Astrocyte (in vitro differentiated cells and primary cell): ENCODE data around the gene HMCN1. TPM values are rescaled to one million over a fixed set of nuclear protein-coding genes. Genes with fewer than 3 reads are reported as not detected.
A peak's percentile ranks its signal among the peaks of the same experiment; 100 is the strongest.

Source experiments
- DNase-seq: peaks from one replicate; pipeline ENCODE4 v3.0.0-alpha.2; 2010; ENCODE audit warnings: low read depth
- FAIRE-seq: peaks from 2 replicates; lab custom pipeline; 2011; peaks lifted over from hg19 to GRCh38; lab: Jason Lieb, UNC
- H2AFZ ChIP-seq: 2 replicates; pipeline ENCODE4 v1.6.0; 2012; ENCODE audit warnings: low read depth, low read length, inconsistent platforms
- H3K27ac ChIP-seq: 2 replicates; pipeline ENCODE4 v1.5.1; 2011; ENCODE audit warnings: low read depth, low read length, inconsistent platforms
- H3K27me3 ChIP-seq: 2 replicates; pipeline ENCODE4 v1.6.0; 2011; ENCODE audit warnings: low read length, inconsistent platforms; ENCODE audit not compliant: insufficient read depth
- H3K36me3 ChIP-seq: 2 replicates; pipeline ENCODE4 v1.5.1; 2011; ENCODE audit warnings: low read length, inconsistent platforms; ENCODE audit not compliant: insufficient read depth
- H3K4me1 ChIP-seq: 2 replicates; pipeline ENCODE4 v1.5.1; 2011; ENCODE audit warnings: low read length, inconsistent platforms; ENCODE audit not compliant: insufficient read depth
- H3K4me2 ChIP-seq: 2 replicates; pipeline ENCODE4 v1.6.0; 2012; ENCODE audit warnings: low read length, inconsistent platforms
- H3K4me3 ChIP-seq: 2 replicates; pipeline ENCODE4 v1.5.1; 2011; ENCODE audit warnings: low read depth, mild to moderate bottlenecking, low read length, inconsistent platforms; ENCODE audit not compliant: insufficient read depth
- H3K79me2 ChIP-seq: 2 replicates; pipeline ENCODE4 v1.6.0; 2012; ENCODE audit warnings: mild to moderate bottlenecking, low read length, inconsistent platforms; ENCODE audit not compliant: insufficient read depth
- H3K9ac ChIP-seq: 2 replicates; pipeline ENCODE4 v1.6.0; 2012; ENCODE audit warnings: mild to moderate bottlenecking, low read length, inconsistent platforms
- H3K9me3 ChIP-seq: 2 replicates; pipeline ENCODE4 v1.5.1; 2012; ENCODE audit warnings: low read depth, mild to moderate bottlenecking, low read length, inconsistent platforms; ENCODE audit not compliant: insufficient read depth
- H4K20me1 ChIP-seq: 2 replicates; pipeline ENCODE4 v1.6.0; 2012; ENCODE audit warnings: low read length, inconsistent platforms; ENCODE audit not compliant: insufficient read depth
- H3K27ac Mint-ChIP-seq: one replicate; pipeline ENCODE4 v1.8.0; 2021; ENCODE audit warnings: mild to moderate bottlenecking, mixed read lengths; ENCODE audit not compliant: unreplicated experiment
- H3K27me3 Mint-ChIP-seq: one replicate; pipeline ENCODE4 v1.8.0; 2021; ENCODE audit warnings: low read depth, mixed read lengths; ENCODE audit not compliant: unreplicated experiment
- H3K36me3 Mint-ChIP-seq: one replicate; pipeline ENCODE4 v1.8.0; 2021; ENCODE audit warnings: low read depth, mixed read lengths; ENCODE audit not compliant: unreplicated experiment
- H3K4me1 Mint-ChIP-seq: one replicate; pipeline ENCODE4 v1.8.0; 2021; ENCODE audit warnings: low read depth, mixed read lengths; ENCODE audit not compliant: unreplicated experiment
- H3K4me3 Mint-ChIP-seq: one replicate; pipeline ENCODE4 v1.8.0; 2021; ENCODE audit warnings: mild to moderate bottlenecking, moderate library complexity, mixed read lengths; ENCODE audit not compliant: unreplicated experiment
- H3K9me3 Mint-ChIP-seq: one replicate; pipeline ENCODE4 v1.8.0; 2021; ENCODE audit warnings: mild to moderate bottlenecking, mixed read lengths; ENCODE audit not compliant: unreplicated experiment
- EZH2 ChIP-seq: IDR thresholded peaks from 2 replicates; pipeline ENCODE4 v1.6.1; 2012; ENCODE audit warnings: mild to moderate bottlenecking, low read length, inconsistent platforms; ENCODE audit not compliant: insufficient read depth
- total RNA-seq: library from RNA; stranded (reverse); gene quantifications from 2 replicates; pipeline ENCODE4 v1.2.1, GENCODE V29; 2021
- TF ChIP-seq, protein P1 (sequence below): IDR thresholded peaks from 2 replicates; pipeline ENCODE4 v1.5.1; 2011; ENCODE audit warnings: low read depth, mild to moderate bottlenecking, inconsistent platforms, low read length, moderate library complexity; ENCODE audit not compliant: insufficient read depth

The HMCN1 gene
- total RNA-seq, 1 donor from 2014 or later: 19.7 TPM

DNA sequence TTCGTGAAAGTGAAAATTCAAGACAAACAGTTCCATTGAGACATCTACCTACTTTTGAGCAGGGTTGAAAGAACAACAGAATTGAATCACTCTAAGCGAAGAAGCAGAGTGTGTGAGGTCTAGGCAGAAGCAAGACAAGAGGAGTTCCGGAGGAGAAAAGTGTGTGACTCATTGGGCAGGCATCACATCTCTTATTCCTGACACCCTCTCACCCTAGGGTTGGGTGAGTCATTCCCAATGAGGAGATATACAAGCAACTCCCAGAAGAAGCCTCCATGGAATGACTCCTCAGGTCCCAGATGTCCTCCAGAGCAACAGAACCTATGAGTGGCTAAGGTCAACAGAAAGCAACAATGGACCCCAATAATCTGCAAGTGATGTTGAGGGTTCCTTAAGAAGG is 502.7 kb downstream of the HMCN1 start:
- FAIRE-seq: peak; percentile 97
- peak overlapping the region; percentile 35 for H3K4me2 ChIP-seq

GRCh38 chr1:186239171-186239570 is 505.0 kb downstream of the HMCN1 start:
- H3K27ac Mint-ChIP-seq: no peak overlapping the region
- FAIRE-seq (no peak), DNase-seq (peak; percentile 13)
- Histone ChIP-seq H2AFZ (no peak overlapping the region), H3K27me3 (no peaks in the 10 kb centered on the region), H3K4me1 (peaks cover 12% of the 10 kb centered on the region), H3K79me2 (no peaks in the 10 kb centered on the region), H3K9ac (no peak overlapping the region), H3K4me2 (no peak overlapping the region), H3K27ac (no peak overlapping the region), H3K4me3 (no peak overlapping the region), H4K20me1 (no peaks in the 10 kb centered on the region), H3K36me3 (no peaks in the 10 kb centered on the region), H3K9me3 (no peaks in the 10 kb centered on the region)
- no peaks in the 10 kb centered on the region for H3K36me3 Mint-ChIP-seq
- peaks cover 9% of the 10 kb centered on the region for H3K4me1 Mint-ChIP-seq
- H3K27me3 Mint-ChIP-seq: no peaks in the 10 kb centered on the region
- H3K4me3 Mint-ChIP-seq: no peak overlapping the region
- H3K9me3 Mint-ChIP-seq: no peaks in the 10 kb centered on the region
- TF ChIP-seq, protein P1, sequence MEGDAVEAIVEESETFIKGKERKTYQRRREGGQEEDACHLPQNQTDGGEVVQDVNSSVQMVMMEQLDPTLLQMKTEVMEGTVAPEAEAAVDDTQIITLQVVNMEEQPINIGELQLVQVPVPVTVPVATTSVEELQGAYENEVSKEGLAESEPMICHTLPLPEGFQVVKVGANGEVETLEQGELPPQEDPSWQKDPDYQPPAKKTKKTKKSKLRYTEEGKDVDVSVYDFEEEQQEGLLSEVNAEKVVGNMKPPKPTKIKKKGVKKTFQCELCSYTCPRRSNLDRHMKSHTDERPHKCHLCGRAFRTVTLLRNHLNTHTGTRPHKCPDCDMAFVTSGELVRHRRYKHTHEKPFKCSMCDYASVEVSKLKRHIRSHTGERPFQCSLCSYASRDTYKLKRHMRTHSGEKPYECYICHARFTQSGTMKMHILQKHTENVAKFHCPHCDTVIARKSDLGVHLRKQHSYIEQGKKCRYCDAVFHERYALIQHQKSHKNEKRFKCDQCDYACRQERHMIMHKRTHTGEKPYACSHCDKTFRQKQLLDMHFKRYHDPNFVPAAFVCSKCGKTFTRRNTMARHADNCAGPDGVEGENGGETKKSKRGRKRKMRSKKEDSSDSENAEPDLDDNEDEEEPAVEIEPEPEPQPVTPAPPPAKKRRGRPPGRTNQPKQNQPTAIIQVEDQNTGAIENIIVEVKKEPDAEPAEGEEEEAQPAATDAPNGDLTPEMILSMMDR: no peak
- TF ChIP-seq EZH2: no peak

More for the DNA sequence above, 502.7 kb downstream of the HMCN1 start:
- H4K20me1 ChIP-seq: no peaks in the 10 kb centered on the region
- H3K36me3 ChIP-seq: no peaks in the 10 kb centered on the region
- no peaks in the 10 kb centered on the region for H3K9me3 Mint-ChIP-seq
- H3K36me3 Mint-ChIP-seq: no peaks in the 10 kb centered on the region
- peaks cover 12% of the 10 kb centered on the region for H3K4me1 ChIP-seq
- peak overlapping the region; percentile 49 for H3K27ac Mint-ChIP-seq
- H3K4me1 Mint-ChIP-seq: peaks cover 16% of the 10 kb centered on the region
- no peak overlapping the region for H3K4me3 ChIP-seq
- H3K27me3 Mint-ChIP-seq: no peaks in the 10 kb centered on the region
- H3K27me3 ChIP-seq: no peaks in the 10 kb centered on the region
- TF ChIP-seq, protein P1: no peak
- no peak for TF ChIP-seq EZH2
- DNase-seq: peak; percentile 94
- H3K9me3 ChIP-seq: no peaks in the 10 kb centered on the region
- no peaks in the 10 kb centered on the region for H3K79me2 ChIP-seq
- H3K4me3 Mint-ChIP-seq: peak overlapping the region; percentile 15
- H3K27ac ChIP-seq: peak overlapping the region; percentile 15
- H2AFZ ChIP-seq: no peak overlapping the region
- no peak overlapping the region for H3K9ac ChIP-seq

- no peaks in the 10 kb centered on the region for H4K20me1 ChIP-seq
- no peak overlapping the region for H3K4me3 Mint-ChIP-seq
- DNase-seq (no peak), FAIRE-seq (no peak)
- H3K27ac ChIP-seq: no peak overlapping the region
- no peaks in the 10 kb centered on the region for H3K79me2 ChIP-seq
- no peak overlapping the region for H3K4me2 ChIP-seq
- no peaks in the 10 kb centered on the region for H3K36me3 ChIP-seq
- no peaks in the 10 kb centered on the region for H3K36me3 Mint-ChIP-seq
- peaks cover 12% of the 10 kb centered on the region for H3K4me1 ChIP-seq
- H3K9me3 Mint-ChIP-seq: peaks cover 1% of the 10 kb centered on the region
- no peak overlapping the region for H3K4me3 ChIP-seq
- no peak overlapping the region for H3K9ac ChIP-seq
- no peaks in the 10 kb centered on the region for H3K27me3 ChIP-seq
- H2AFZ ChIP-seq: no peak overlapping the region
- TF ChIP-seq, protein P1: no peak
- no peak for TF ChIP-seq EZH2
- no peaks in the 10 kb centered on the region for H3K27me3 Mint-ChIP-seq
- no peak overlapping the region for H3K27ac Mint-ChIP-seq
- H3K9me3 ChIP-seq: no peaks in the 10 kb centered on the region
- peaks cover 9% of the 10 kb centered on the region for H3K4me1 Mint-ChIP-seq
These were observed 506.2 kb downstream of the HMCN1 start for GRCh38 chr1:186240436-186240835.
